ENCODE data around the gene TRIM47.

The TRIM47 gene

GRCh38 chr17:75828076-75828400 lies 50.3 kb downstream of the TRIM47 start:
- peaks cover 9% of the 10 kb centered on the region for H3K4me1 ChIP-seq (ENCODE audit: control insufficient read depth, insufficient read depth, low read length)
- peak overlapping the region; percentile 1 for H3K4me3 ChIP-seq (ENCODE audit: low read depth, low read length)
- H3K36me3 ChIP-seq (ENCODE audit: control insufficient read depth, insufficient read depth, low read length): peaks cover 15% of the 10 kb centered on the region
- H3K9ac ChIP-seq (ENCODE audit: low read depth, low read length): no peak overlapping the region
- no peaks in the 10 kb centered on the region for H3K27me3 ChIP-seq (ENCODE audit: control insufficient read depth, insufficient read depth, low read length)
- H3K9me3 ChIP-seq (ENCODE audit: control insufficient read depth, insufficient read depth, low read length): no peaks in the 10 kb centered on the region

GRCh38 chr17:75827308-75828075 lies 50.9 kb downstream of the TRIM47 start:
- Histone ChIP-seq H3K9ac (ENCODE audit: low read depth, low read length) (no peak overlapping the region), H3K27me3 (ENCODE audit: control insufficient read depth, insufficient read depth, low read length) (no peaks in the 10 kb centered on the region), H3K9me3 (ENCODE audit: control insufficient read depth, insufficient read depth, low read length) (no peaks in the 10 kb centered on the region), H3K36me3 (ENCODE audit: control insufficient read depth, insufficient read depth, low read length) (peaks cover 15% of the 10 kb centered on the region), H3K4me1 (ENCODE audit: control insufficient read depth, insufficient read depth, low read length) (peaks cover 8% of the 10 kb centered on the region), H3K4me3 (ENCODE audit: low read depth, low read length) (peak overlapping the region; percentile 1)

GRCh38 chr17:75826561-75827307 lies 51.6 kb downstream of the TRIM47 start:
- H3K27me3 ChIP-seq (ENCODE audit: control insufficient read depth, insufficient read depth, low read length): no peaks in the 10 kb centered on the region
- peaks cover 6% of the 10 kb centered on the region for H3K4me1 ChIP-seq (ENCODE audit: control insufficient read depth, insufficient read depth, low read length)
- H3K9ac ChIP-seq (ENCODE audit: low read depth, low read length): peak overlapping the region; percentile 37
- H3K36me3 ChIP-seq (ENCODE audit: control insufficient read depth, insufficient read depth, low read length): peaks cover 20% of the 10 kb centered on the region
- H3K9me3 ChIP-seq (ENCODE audit: control insufficient read depth, insufficient read depth, low read length): no peaks in the 10 kb centered on the region
- no peak overlapping the region for H3K4me3 ChIP-seq (ENCODE audit: low read depth, low read length)

GRCh38 chr17:75825748-75826370 lies 52.5 kb downstream of the TRIM47 start:
- H3K4me3 ChIP-seq (ENCODE audit: low read depth, low read length): no peak overlapping the region
- H3K9ac ChIP-seq (ENCODE audit: low read depth, low read length): no peak overlapping the region
- no peaks in the 10 kb centered on the region for H3K9me3 ChIP-seq (ENCODE audit: control insufficient read depth, insufficient read depth, low read length)
- H3K27me3 ChIP-seq (ENCODE audit: control insufficient read depth, insufficient read depth, low read length): no peaks in the 10 kb centered on the region
- peaks cover 4% of the 10 kb centered on the region for H3K4me1 ChIP-seq (ENCODE audit: control insufficient read depth, insufficient read depth, low read length)
- H3K36me3 ChIP-seq (ENCODE audit: control insufficient read depth, insufficient read depth, low read length): peaks cover 28% of the 10 kb centered on the region

- Histone ChIP-seq H3K4me1 (ENCODE audit: control insufficient read depth, insufficient read depth, low read length) (no peaks in the 10 kb centered on the region), H3K9ac (ENCODE audit: low read depth, low read length) (no peak overlapping the region), H3K36me3 (ENCODE audit: control insufficient read depth, insufficient read depth, low read length) (peaks cover 36% of the 10 kb centered on the region)
Measured at GRCh38 chr17:75825149-75825552, 53.2 kb downstream of the TRIM47 start.

GRCh38 chr17:75824666-75825065 lies 53.7 kb downstream of the TRIM47 start:
- Histone ChIP-seq H3K4me3 (ENCODE audit: low read depth, low read length) (no peak overlapping the region), H3K27me3 (ENCODE audit: control insufficient read depth, insufficient read depth, low read length) (no peaks in the 10 kb centered on the region), H3K9ac (ENCODE audit: low read depth, low read length) (no peak overlapping the region), H3K36me3 (ENCODE audit: control insufficient read depth, insufficient read depth, low read length) (peaks cover 37% of the 10 kb centered on the region), H3K9me3 (ENCODE audit: control insufficient read depth, insufficient read depth, low read length) (no peaks in the 10 kb centered on the region), H3K4me1 (ENCODE audit: control insufficient read depth, insufficient read depth, low read length) (no peaks in the 10 kb centered on the region)

More at GRCh38 chr17:75825149-75825552, 53.2 kb downstream of the TRIM47 start:
- Histone ChIP-seq H3K4me3 (ENCODE audit: low read depth, low read length) (no peak overlapping the region), H3K9me3 (ENCODE audit: control insufficient read depth, insufficient read depth, low read length) (no peaks in the 10 kb centered on the region), H3K27me3 (ENCODE audit: control insufficient read depth, insufficient read depth, low read length) (no peaks in the 10 kb centered on the region)
